Neural progenitor cell (in vitro differentiated cells): Measurements from ENCODE around the gene CARD19.

Experiments used
- EZH2 ChIP-seq: fragments of 200-600 bp; sonication (generic); IDR thresholded peaks from 2 replicates; pipeline ENCODE4 v1.6.1; 2017; ENCODE audit warnings: antibody characterized with exemption, mild to moderate bottlenecking, moderate library complexity
- EZH2phosphoT487 ChIP-seq: fragments of 200-600 bp; sonication (generic); IDR thresholded peaks from 2 replicates; pipeline ENCODE4 v1.6.1; 2017; ENCODE audit warnings: antibody characterized with exemption
- TF ChIP-seq, protein P1 (sequence below): fragments of 200-600 bp; sonication (generic); IDR thresholded peaks from 2 replicates; pipeline ENCODE4 v1.5.1; 2017; ENCODE audit warnings: antibody characterized with exemption, mild to moderate bottlenecking

DNA sequence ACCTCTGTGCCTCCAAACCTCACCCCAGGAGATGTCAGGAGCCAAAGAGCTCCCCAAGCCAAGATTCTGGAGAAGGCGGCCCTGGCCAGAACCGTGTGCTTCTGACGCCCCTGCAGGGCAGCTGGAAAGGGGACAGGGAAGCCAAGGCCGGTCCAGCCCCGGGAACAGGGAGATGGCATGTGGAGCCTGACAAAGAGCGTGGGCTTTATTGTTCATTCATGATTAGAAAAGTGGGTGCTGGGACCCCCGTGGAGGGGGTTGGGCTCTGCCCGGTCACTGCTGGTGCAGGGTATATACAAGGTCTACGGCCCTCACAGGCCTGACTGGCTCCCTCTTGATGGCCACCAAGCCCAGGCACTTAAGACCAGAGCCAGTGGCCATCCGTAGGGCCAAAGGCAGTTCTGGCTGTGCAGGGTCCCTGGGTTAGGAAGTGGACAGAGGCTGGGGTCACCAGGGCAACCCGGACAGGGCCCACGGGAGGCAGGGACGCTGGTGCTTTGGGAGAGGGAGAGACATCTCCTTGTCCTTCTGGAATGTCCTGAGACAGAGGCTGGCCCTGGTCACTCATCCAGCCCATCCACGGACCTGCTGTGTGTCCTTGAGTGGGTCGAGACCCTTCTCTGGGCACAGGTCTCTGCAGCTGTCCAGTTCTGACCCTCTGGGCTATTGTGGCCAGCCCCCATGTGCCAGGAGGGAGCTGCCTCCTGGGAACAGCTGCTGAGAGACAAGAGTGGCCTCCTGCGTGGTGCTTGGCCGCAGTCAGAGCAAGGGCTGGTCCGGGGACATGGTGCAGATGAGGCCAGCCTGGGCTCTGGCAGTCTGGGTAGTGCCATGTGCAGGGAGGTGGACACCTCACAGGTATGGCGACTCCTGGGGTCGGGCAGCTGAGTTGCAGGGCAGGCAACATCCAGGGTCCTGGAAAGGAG, 25.6 kb downstream of the CARD19 start:
- no peak for TF ChIP-seq EZH2
- TF ChIP-seq, protein P1, sequence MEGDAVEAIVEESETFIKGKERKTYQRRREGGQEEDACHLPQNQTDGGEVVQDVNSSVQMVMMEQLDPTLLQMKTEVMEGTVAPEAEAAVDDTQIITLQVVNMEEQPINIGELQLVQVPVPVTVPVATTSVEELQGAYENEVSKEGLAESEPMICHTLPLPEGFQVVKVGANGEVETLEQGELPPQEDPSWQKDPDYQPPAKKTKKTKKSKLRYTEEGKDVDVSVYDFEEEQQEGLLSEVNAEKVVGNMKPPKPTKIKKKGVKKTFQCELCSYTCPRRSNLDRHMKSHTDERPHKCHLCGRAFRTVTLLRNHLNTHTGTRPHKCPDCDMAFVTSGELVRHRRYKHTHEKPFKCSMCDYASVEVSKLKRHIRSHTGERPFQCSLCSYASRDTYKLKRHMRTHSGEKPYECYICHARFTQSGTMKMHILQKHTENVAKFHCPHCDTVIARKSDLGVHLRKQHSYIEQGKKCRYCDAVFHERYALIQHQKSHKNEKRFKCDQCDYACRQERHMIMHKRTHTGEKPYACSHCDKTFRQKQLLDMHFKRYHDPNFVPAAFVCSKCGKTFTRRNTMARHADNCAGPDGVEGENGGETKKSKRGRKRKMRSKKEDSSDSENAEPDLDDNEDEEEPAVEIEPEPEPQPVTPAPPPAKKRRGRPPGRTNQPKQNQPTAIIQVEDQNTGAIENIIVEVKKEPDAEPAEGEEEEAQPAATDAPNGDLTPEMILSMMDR, result no peak
- no peak for TF ChIP-seq EZH2phosphoT487
